T-cell (primary cell): Measurements from ENCODE around the gene IFT88. TPM values are rescaled to one million over a fixed set of nuclear protein-coding genes. Genes with fewer than 3 reads are reported as not detected.

Source experiments
- ATAC-seq, 4 experiments: fragments of 200-7000 bp in 3 of 4; fragments of 150-1000 bp in 1 of 4; cut with Tn5 transposase; replicated peaks in 1 of 4; 1 replicate in 3 of 4; 2 replicates in 1 of 4; pipeline ENCODE4 v1.10.0; 2021; ENCODE audit warnings: moderate library complexity in 3 of 4, mild to moderate bottlenecking in 2 of 4, moderate number of reproducible peaks in 1 of 4
- CTCF ChIA-PET, 2 donors: fragments of 300-600 bp; sonication (Branson Sonifier 250); formaldehyde crosslinking; loops; one replicate each; lab custom pipeline; 2022; ENCODE audit warnings: antibody characterized with exemption in 2 of 2; lab: Charles Lee
- POLR2A ChIA-PET, 2 donors: fragments of 300-600 bp; sonication (Branson Sonifier 250); formaldehyde crosslinking; loops; one replicate each; lab custom pipeline; 2022; ENCODE audit warnings: antibody characterized with exemption in 2 of 2; lab: Charles Lee
- DNase-seq, 35 experiments: peaks; one replicate each; pipeline versions ENCODE4 v3.0.0 to v3.0.0-alpha.2; 2013 to 2023
- H3K27ac ChIP-seq: one replicate; pipeline ENCODE4 v1.5.1; 2013; ENCODE audit warnings: low read length
- H3K27me3 ChIP-seq, 2 experiments: replicated peaks in 1 of 2; 1 replicate in 1 of 2; 2 replicates in 1 of 2; pipeline versions ENCODE4 v1.6.1 to v1.7.0; 2013; ENCODE audit warnings: low read length in 1 of 2, mixed read lengths in 1 of 2; ENCODE audit not compliant: control insufficient read depth in 2 of 2, insufficient read depth in 2 of 2; ENCODE audit errors: extremely low read depth in 1 of 2
- H3K36me3 ChIP-seq, 2 donors: 1 replicate in 1 of 2; 2 replicates in 1 of 2; pipeline versions ENCODE4 v1.6.1 to v1.7.0; 2013; ENCODE audit warnings: low read length in 1 of 2; ENCODE audit not compliant: control insufficient read depth in 2 of 2, insufficient read depth in 1 of 2; ENCODE audit errors: extremely low read depth in 1 of 2
- H3K4me1 ChIP-seq, 2 experiments: 1 replicate in 1 of 2; 2 replicates in 1 of 2; pipeline versions ENCODE4 v1.6.1 to v1.7.0; 2013; ENCODE audit warnings: low read length in 2 of 2, mixed read lengths in 1 of 2; ENCODE audit not compliant: insufficient read depth in 2 of 2, control insufficient read depth in 1 of 2; ENCODE audit errors: extremely low read depth in 1 of 2
- H3K4me3 ChIP-seq, 2 donors: 1 replicate in 1 of 2; 2 replicates in 1 of 2; pipeline versions ENCODE4 v1.5.1 to v1.7.0; 2013; ENCODE audit warnings: mild to moderate bottlenecking in 2 of 2, low read length in 1 of 2, moderate library complexity in 1 of 2; ENCODE audit not compliant: control insufficient read depth in 1 of 2; ENCODE audit errors: extremely low read depth in 1 of 2
- H3K9me3 ChIP-seq: 2 replicates; pipeline ENCODE4 v1.7.0; 2013
- H3K27ac Mint-ChIP-seq, 2 donors: one replicate each; pipeline ENCODE4 v1.8.0; 2020 to 2021; ENCODE audit warnings: mild to moderate bottlenecking in 2 of 2, mixed read lengths in 2 of 2
- H3K27me3 Mint-ChIP-seq, 2 donors: one replicate each; pipeline ENCODE4 v1.8.0; 2021 to 2022; ENCODE audit warnings: mixed read lengths in 2 of 2
- H3K36me3 Mint-ChIP-seq: one replicate; pipeline ENCODE4 v1.8.0; 2021; ENCODE audit warnings: mixed read lengths
- H3K4me1 Mint-ChIP-seq, 3 donors: one replicate each; pipeline ENCODE4 v1.8.0; 2020 to 2022; ENCODE audit warnings: mixed read lengths in 3 of 3, mild to moderate bottlenecking in 1 of 3
- H3K4me3 Mint-ChIP-seq, 3 donors: one replicate each; pipeline ENCODE4 v1.8.0; 2020 to 2022; ENCODE audit warnings: mild to moderate bottlenecking in 3 of 3, mixed read lengths in 3 of 3, moderate library complexity in 3 of 3
- H3K9me3 Mint-ChIP-seq, 3 donors: one replicate each; pipeline ENCODE4 v1.8.0; 2020 to 2022; ENCODE audit warnings: mixed read lengths in 3 of 3
- WGBS: methylation state at CpG from one replicate; pipeline ENCODE4 v1.1.5; 2013; ENCODE audit warnings: missing lambda C conversion rate; ENCODE audit not compliant: insufficient coverage; 5-methylcytosine and 5-hydroxymethylcytosine counted together
- total RNA-seq, 35 experiments: library from RNA in 6 of 35; stranded (reverse) in 6 of 35; fragments of 120-200 nt in 1 of 35; gene quantifications; one replicate each; pipeline versions ENCODE4 v1.2.1 to v1.2.4 and lab custom pipeline; 2013 to 2026

Gene IFT88, protein sequence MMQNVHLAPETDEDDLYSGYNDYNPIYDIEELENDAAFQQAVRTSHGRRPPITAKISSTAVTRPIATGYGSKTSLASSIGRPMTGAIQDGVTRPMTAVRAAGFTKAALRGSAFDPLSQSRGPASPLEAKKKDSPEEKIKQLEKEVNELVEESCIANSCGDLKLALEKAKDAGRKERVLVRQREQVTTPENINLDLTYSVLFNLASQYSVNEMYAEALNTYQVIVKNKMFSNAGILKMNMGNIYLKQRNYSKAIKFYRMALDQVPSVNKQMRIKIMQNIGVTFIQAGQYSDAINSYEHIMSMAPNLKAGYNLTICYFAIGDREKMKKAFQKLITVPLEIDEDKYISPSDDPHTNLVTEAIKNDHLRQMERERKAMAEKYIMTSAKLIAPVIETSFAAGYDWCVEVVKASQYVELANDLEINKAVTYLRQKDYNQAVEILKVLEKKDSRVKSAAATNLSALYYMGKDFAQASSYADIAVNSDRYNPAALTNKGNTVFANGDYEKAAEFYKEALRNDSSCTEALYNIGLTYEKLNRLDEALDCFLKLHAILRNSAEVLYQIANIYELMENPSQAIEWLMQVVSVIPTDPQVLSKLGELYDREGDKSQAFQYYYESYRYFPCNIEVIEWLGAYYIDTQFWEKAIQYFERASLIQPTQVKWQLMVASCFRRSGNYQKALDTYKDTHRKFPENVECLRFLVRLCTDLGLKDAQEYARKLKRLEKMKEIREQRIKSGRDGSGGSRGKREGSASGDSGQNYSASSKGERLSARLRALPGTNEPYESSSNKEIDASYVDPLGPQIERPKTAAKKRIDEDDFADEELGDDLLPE
- total RNA-seq, result 1 to 10 TPM; 7.6 to 9.8 (median 8.6) TPM
- 10.6 TPM for total RNA-seq (2013)
- total RNA-seq (lab: John Stamatoyannopoulos, UW), result 7.2 to 26.1 (median 13.9) reads per million in 29 experiments

DNA sequence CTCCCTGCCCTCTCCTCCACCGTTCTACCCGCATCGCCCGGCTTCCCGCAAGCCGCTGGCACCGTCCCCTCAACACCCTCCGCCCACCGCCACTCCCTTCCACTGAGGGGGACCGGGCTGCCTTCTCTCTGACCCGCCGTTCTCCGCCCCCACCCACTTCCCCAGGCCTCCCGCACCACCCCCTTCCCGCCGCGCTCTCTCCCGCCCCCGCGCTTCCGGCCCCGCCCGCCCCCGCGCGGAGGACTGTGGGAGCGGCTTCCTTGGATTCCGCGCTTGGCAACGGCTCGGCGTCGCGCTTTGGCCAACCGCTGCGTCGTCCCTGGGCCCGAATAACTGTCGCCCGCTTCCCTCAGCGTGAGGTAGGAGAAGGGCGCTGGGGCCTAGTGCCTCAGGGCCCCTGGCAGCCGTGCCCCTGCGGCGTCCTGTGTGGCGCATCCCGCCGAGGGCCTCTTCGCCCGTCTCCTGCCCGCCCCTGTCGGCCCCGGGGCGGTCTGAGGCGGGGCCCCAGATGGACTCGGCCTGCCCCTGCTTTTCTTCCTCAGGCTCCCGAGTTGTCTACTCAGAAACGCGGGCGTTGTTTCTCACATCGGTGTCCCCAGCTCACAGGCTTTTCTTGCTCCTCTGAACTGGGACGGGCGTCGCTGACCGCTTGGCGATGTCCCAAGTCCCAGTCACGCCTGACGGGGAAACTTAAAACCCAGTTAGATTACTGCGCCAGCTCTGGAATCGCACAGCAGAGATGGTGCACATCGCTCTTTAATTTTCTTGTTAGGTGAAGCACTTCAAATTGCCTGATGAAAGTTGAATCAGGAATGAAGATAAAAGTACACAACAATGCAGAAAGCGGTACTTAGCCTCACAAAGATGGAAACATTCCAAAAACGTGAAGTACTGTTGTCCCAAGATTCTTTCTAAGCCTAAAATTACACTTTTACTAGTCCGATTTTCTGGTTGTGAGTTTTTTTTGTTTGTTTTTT lies at the start of gene IFT88:
TSS of gene IFT88 (plus strand) at position 260 of the 977 bp plus-strand sequence. CDS start 7,229 bp downstream, outside the sequence.
- H3K4me3 Mint-ChIP-seq, result peak within 1 kb of the TSS; percentile 88 to 97 (median 90)
- peaks cover 8 to 18% (median 16%) of the 10 kb centered on the region in 3 donors for H3K4me1 Mint-ChIP-seq
- H3K27ac ChIP-seq, result peak within 1 kb of the TSS; percentile 56
- peak within 1 kb of the TSS; percentile 56 to 73 for H3K4me3 ChIP-seq
- WGBS, result 3% methylated on average over 50 of the region's 74 CpGs
- no peaks in the 10 kb centered on the region for H3K36me3 ChIP-seq
- peaks cover 5% of the 10 kb centered on the region for H3K36me3 Mint-ChIP-seq
- H3K9me3 ChIP-seq, result no peaks in the 10 kb centered on the region
- DNase-seq, result peak; percentile 58 to 84 (median 73)
- H3K27me3 Mint-ChIP-seq, result no peaks in the 10 kb centered on the region
- H3K27ac Mint-ChIP-seq, result peak within 1 kb of the TSS; percentile 93
- POLR2A ChIA-PET, result no interaction called here
- ATAC-seq, result peak; percentile 90 to 94 (median 91)
- no peaks in the 10 kb centered on the region for H3K27me3 ChIP-seq
- peaks cover 0 to 8% (median 5%) of the 10 kb centered on the region in 3 donors for H3K9me3 Mint-ChIP-seq
- CTCF ChIA-PET, result no interaction called here
- peaks cover 3 to 13% of the 10 kb centered on the region in 2 experiments for H3K4me1 ChIP-seq

DNA sequence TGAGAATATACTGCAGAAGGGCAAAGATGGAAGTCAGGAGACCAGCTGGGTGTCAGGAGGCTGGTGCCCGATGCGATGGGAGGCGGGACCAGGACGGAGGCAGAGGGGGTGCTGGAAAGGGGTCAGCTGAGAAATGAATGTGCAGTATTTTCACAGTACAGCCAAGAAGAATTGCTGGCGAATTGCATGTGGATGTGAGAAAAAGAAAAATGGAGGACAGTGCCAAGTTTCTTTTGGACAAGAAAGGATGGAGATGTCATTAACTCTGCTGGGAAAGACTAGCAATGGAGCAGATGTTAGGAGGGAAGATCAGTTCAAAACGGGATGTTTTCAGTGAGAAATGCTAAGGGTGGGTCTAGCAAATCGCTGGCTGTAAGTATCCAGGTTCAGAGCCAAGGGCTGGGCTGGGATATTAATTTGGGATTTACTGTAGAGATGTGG lies 48.3 kb upstream of the IFT88 start:
- no peaks in the 10 kb centered on the region for H3K4me1 ChIP-seq
- Mint-ChIP-seq H3K4me3 (no peak overlapping the region), H3K27me3 (no peaks in the 10 kb centered on the region), H3K9me3 (no peaks in the 10 kb centered on the region), H3K36me3 (peaks cover 19% of the 10 kb centered on the region), H3K27ac (no peak overlapping the region), H3K4me1 (peaks cover 9 to 25% (median 17%) of the 10 kb centered on the region in 3 donors)
- H3K4me3 ChIP-seq, result no peak overlapping the region
- H3K27me3 ChIP-seq, result no peaks in the 10 kb centered on the region
- no peaks in the 10 kb centered on the region for H3K36me3 ChIP-seq
- ChIA-PET CTCF (no interaction called here), POLR2A (no interaction called here)
- ATAC-seq (no peak), DNase-seq (no peak)
- H3K9me3 ChIP-seq, result no peaks in the 10 kb centered on the region
- WGBS, result 87% methylated on average over 7 of the region's 7 CpGs
- H3K27ac ChIP-seq, result no peak overlapping the region

DNA sequence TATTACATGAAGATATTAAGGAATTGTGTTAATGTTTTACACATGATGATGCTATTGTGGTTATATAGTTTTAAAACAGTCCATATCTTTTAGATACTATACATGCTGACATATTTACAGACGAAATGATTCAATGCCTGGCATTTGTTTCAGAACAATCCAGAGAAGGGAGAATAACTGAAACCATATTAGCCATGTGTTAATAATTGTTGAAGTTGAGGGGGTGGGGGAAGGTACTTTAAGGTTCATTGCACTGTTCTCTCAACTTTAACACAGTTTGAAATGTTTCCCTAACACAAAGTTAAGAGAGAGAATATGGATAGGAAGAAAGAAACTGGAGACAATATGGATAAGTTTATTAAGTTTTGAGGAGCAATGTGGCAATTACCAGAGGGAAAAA lies 47.1 kb upstream of the IFT88 start:
- Mint-ChIP-seq H3K27ac (no peak overlapping the region), H3K9me3 (no peaks in the 10 kb centered on the region), H3K4me1 (peaks cover 17 to 29% (median 23%) of the 10 kb centered on the region in 3 donors), H3K27me3 (no peaks in the 10 kb centered on the region), H3K4me3 (no peak overlapping the region), H3K36me3 (peaks cover 15% of the 10 kb centered on the region)
- ATAC-seq, result no peak
- Histone ChIP-seq H3K27me3 (no peaks in the 10 kb centered on the region), H3K27ac (no peak overlapping the region), H3K9me3 (no peaks in the 10 kb centered on the region), H3K36me3 (no peaks in the 10 kb centered on the region), H3K4me1 (peaks cover 0 to 5% of the 10 kb centered on the region in 2 experiments), H3K4me3 (no peak overlapping the region)
- DNase-seq, result no peak
- ChIA-PET POLR2A (no interaction called here), CTCF (no interaction called here)
- no CpG with 5 or more reads among the region's 1 CpG for WGBS

DNA sequence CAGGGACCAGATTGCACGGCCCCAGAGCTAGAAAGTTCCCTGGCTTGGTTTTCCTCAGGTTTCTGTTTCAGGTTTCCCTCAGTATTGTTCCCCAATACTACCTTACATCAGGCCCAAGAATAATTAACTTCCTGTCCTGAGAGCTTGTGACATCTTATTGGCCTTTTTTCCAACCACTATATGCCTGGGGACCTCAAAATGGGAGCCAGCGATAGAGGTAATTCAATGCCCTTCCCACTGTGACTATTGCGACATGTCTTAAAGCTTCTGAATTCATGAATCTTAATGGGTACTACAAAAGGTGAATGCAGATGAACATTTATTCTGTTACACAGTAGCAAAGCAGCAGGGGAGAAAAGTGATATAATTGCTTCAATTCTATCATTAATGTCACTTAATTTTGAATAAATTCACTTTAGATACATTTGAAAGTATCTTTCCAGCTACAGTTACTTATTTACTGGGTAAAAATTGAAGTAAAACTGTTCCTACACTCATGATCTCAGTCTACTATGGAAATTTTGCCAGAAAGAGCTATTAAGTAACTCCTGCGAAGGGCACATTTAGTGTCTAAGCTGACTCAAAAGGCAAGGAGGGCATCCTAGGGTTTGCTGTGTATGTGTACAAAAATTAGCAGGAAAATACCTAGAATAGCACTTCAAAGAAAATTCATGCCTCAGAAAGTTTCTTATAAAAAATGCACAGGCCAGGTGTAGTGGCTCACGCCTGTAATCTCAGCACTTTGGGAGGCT lies 45.4 kb upstream of the IFT88 start:
- H3K9me3 Mint-ChIP-seq, result no peaks in the 10 kb centered on the region
- H3K27me3 Mint-ChIP-seq, result no peaks in the 10 kb centered on the region
- ChIA-PET POLR2A (interaction anchor here in 1 of 2 donors (0.6 kb wide), 1 partner anchor 343 kb away, joined by 5 read pairs; no protein-coding TSS in a partner anchor), CTCF (interaction anchor here in 1 of 2 donors (0.7 to 1.0 kb wide), 2 partner anchors 19 to 307 kb away, joined by 3 read pairs; no protein-coding TSS in a partner anchor)
- no peaks in the 10 kb centered on the region for H3K36me3 ChIP-seq
- H3K27ac ChIP-seq, result no peak overlapping the region
- H3K9me3 ChIP-seq, result no peaks in the 10 kb centered on the region
- H3K36me3 Mint-ChIP-seq, result peaks cover 13% of the 10 kb centered on the region
- ATAC-seq (no peak), DNase-seq (no peak)
- H3K27ac Mint-ChIP-seq, result peak overlapping the region in 1 of 2 donors; percentile 23
- H3K4me3 Mint-ChIP-seq, result no peak overlapping the region
- no peak overlapping the region for H3K4me3 ChIP-seq
- no peaks in the 10 kb centered on the region for H3K27me3 ChIP-seq
- peaks cover 3 to 17% of the 10 kb centered on the region in 2 experiments for H3K4me1 ChIP-seq
- H3K4me1 Mint-ChIP-seq, result peaks cover 25 to 38% (median 30%) of the 10 kb centered on the region in 3 donors
- WGBS, result 100% methylated on average over 2 of the region's 5 CpGs

DNA sequence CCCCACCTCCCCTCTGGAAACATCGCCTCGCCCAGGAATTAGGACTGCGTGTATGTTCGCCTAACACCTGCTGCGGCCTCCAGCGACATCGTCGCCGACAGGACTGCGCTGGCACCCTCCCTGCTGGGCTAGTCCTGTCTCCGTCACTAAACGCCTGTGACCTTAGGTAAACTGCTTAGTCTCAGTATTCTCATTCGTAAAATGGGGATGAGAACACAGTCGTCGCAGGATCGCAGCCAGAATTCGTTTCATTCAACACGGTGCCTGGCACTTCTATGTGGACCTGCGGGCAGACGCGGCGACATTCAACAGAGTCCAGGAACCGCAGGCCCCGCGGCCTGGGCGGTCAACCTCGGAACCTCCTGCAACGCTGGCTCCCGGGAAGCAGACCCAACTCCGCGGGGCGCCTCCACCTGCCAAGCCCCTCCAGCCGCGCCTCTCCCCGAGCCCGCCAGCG lies 41.8 kb upstream of the IFT88 start:
- peak in 16 of 35 experiments; percentile 1 to 46 (median 6) for DNase-seq
- peak; percentile 4 to 22 (median 14) for ATAC-seq
- CTCF ChIA-PET, result interaction anchor here (0.6 kb wide), 3 partner anchors 304 to 369 kb away, joined by 3 to 4 read pairs (median 4); no protein-coding TSS in a partner anchor
- Histone ChIP-seq H3K27ac (peak overlapping the region; percentile 15), H3K9me3 (no peaks in the 10 kb centered on the region), H3K4me3 (peak overlapping the region; percentile 89 to 92), H3K4me1 (peaks cover 3 to 23% of the 10 kb centered on the region in 2 experiments), H3K27me3 (no peaks in the 10 kb centered on the region), H3K36me3 (no peaks in the 10 kb centered on the region)
- POLR2A ChIA-PET, result interaction anchor here (0.6 kb wide), 2 partner anchors 11 to 29 kb away, joined by 3 to 4 read pairs; no protein-coding TSS in a partner anchor
- Mint-ChIP-seq H3K9me3 (no peaks in the 10 kb centered on the region), H3K36me3 (no peaks in the 10 kb centered on the region), H3K27ac (peak overlapping the region in 1 of 2 donors; percentile 69), H3K4me1 (peaks cover 23 to 28% (median 26%) of the 10 kb centered on the region in 3 donors), H3K27me3 (peaks cover 0 to under 1% of the 10 kb centered on the region in 2 donors), H3K4me3 (peak overlapping the region; percentile 70 to 91 (median 85))
- 4% methylated on average over 35 of the region's 37 CpGs for WGBS
